GM19395 (cell line): ENCODE data around the gene TMEM74B.

ENCODE experiments used
- ATAC-seq: cut with Tn5 transposase; IDR thresholded peaks from one replicate; pipeline ENCODE4 v1.9.1; 2021; ENCODE audit warnings: mild to moderate bottlenecking, moderate library complexity; ENCODE audit not compliant: unreplicated experiment

Gene TMEM74B

GRCh38 chr20:1206366-1207148, 21.8 kb upstream of the TMEM74B start:
- ATAC-seq: no peak

GRCh38 chr20:1205802-1206201, 21.0 kb upstream of the TMEM74B start:
- ATAC-seq: no peak

- no peak for ATAC-seq
These were observed 19.8 kb upstream of the TMEM74B start for GRCh38 chr20:1204576-1204975.

- ATAC-seq: no peak
These were observed 19.3 kb upstream of the TMEM74B start for GRCh38 chr20:1204113-1204512.

- no peak for ATAC-seq
These were observed 18.8 kb upstream of the TMEM74B start for GRCh38 chr20:1203630-1204029.

- no peak for ATAC-seq
These were observed 18.2 kb upstream of the TMEM74B start, which contains the start of gene C20orf202 for GRCh38 chr20:1202762-1203504. C20orf202 (plus strand) TSS chr20:1203454; CDS start chr20:1203586, 132 bp downstream.

- ATAC-seq: no peak
These were observed 15.2 kb upstream of the TMEM74B start for GRCh38 chr20:1199964-1200363.

GRCh38 chr20:1199212-1199873, 14.6 kb upstream of the TMEM74B start:
- no peak for ATAC-seq

- no peak for ATAC-seq
These were observed 14.0 kb upstream of the TMEM74B start for GRCh38 chr20:1198751-1199150.

GRCh38 chr20:1197801-1198200, 13.0 kb upstream of the TMEM74B start:
- ATAC-seq: no peak

GRCh38 chr20:1196634-1197033, 11.9 kb upstream of the TMEM74B start:
- ATAC-seq: no peak

GRCh38 chr20:1195226-1195625, 10.4 kb upstream of the TMEM74B start:
- no peak for ATAC-seq

GRCh38 chr20:1191299-1191698, 6.5 kb upstream of the TMEM74B start:
- ATAC-seq: no peak

GRCh38 chr20:1190847-1191246, 6.1 kb upstream of the TMEM74B start:
- ATAC-seq: no peak

GRCh38 chr20:1189827-1190226, 5.0 kb upstream of the TMEM74B start:
- no peak for ATAC-seq

- no peak for ATAC-seq
These were observed 3.6 kb upstream of the TMEM74B start for GRCh38 chr20:1188347-1188746.

GRCh38 chr20:1187605-1188171, 2.9 kb upstream of the TMEM74B start:
- no peak for ATAC-seq

GRCh38 chr20:1186367-1186991, 1.7 kb upstream of the TMEM74B start:
- ATAC-seq: no peak

- no peak for ATAC-seq
These were observed 1.1 kb upstream of the TMEM74B start for GRCh38 chr20:1185790-1186334.

- no peak for ATAC-seq
These were observed 548 bp upstream of the TMEM74B start for GRCh38 chr20:1185316-1185741.

- no peak for ATAC-seq
These were observed 532 bp downstream of the TMEM74B start for GRCh38 chr20:1184260-1184637.
